Hair follicular keratinocyte (primary cell): Measurements from ENCODE around the gene P2RX3. TPM values are rescaled to one million over a fixed set of nuclear protein-coding genes. Genes with fewer than 3 reads are reported as not detected.

Source experiments
- total RNA-seq: library from RNA; depleted of rRNA; stranded (reverse); fragments of >200 nt; gene quantifications from 2 replicates; pipeline ENCODE4 v1.2.3, GENCODE V29; 2015

P2RX3 gene
- not detected in 2 replicates for total RNA-seq

GRCh38 chr11:57338142-57338541 lies at the start of gene P2RX3:
P2RX3 (plus strand) TSS chr11:57338352; CDS start chr11:57338551, 199 bp downstream.

GRCh38 chr11:57324886-57325734 lies 13.0 kb upstream of the P2RX3 start, which contains the start of gene TNKS1BP1:
TNKS1BP1 (minus strand) TSS chr11:57324952; CDS start chr11:57321885, 3,067 bp downstream.

GRCh38 chr11:57335343-57336110 lies 2.6 kb upstream of the P2RX3 start, which contains the start of gene SSRP1:
SSRP1 (minus strand) TSS chr11:57335892; CDS start chr11:57335121, 771 bp downstream.

GRCh38 chr11:57380975-57381374 lies 42.8 kb downstream of the P2RX3 start, which contains the start of gene PRG3:
PRG3 (minus strand) TSS chr11:57381150; CDS start chr11:57380708, 442 bp downstream.

GRCh38 chr11:57390535-57390934 lies 52.4 kb downstream of the P2RX3 start, which contains the start of gene PRG2:
PRG2 (minus strand) TSS chr11:57390650; CDS start chr11:57389944, 706 bp downstream.

Other genes with a start within 250 kb of the P2RX3 start
- not detected in 2 replicates for gene LRRC55, start 156.4 kb upstream of the P2RX3 start, total RNA-seq
- not detected in 2 replicates for gene APLNR, start 101.1 kb upstream of the P2RX3 start, total RNA-seq
- 109 and 170 TPM in 2 replicates for gene TNKS1BP1, start 13.4 kb upstream of the P2RX3 start, total RNA-seq
- 111 and 192 TPM in 2 replicates for gene SSRP1, start 2.5 kb upstream of the P2RX3 start, total RNA-seq
- not detected in 2 replicates for gene PRG3, start 42.8 kb downstream of the P2RX3 start, total RNA-seq
- 0.08 TPM in 1 of 2 replicates, not detected in the other for gene PRG2, start 52.3 kb downstream of the P2RX3 start, total RNA-seq
- gene SLC43A3, start 88.8 kb downstream of the P2RX3 start, total RNA-seq: 16.5 and 93.8 TPM in 2 replicates
- 0.04 and 0.31 TPM in 2 replicates for gene RTN4RL2, start 122.2 kb downstream of the P2RX3 start, total RNA-seq
- gene SLC43A1, start 177.3 kb downstream of the P2RX3 start, total RNA-seq: 5.7 and 10.0 TPM in 2 replicates
- gene TIMM10, start 192.4 kb downstream of the P2RX3 start, total RNA-seq: 78.7 and 125 TPM in 2 replicates
- not detected in 2 replicates for gene SMTNL1, start 199.2 kb downstream of the P2RX3 start, total RNA-seq
- gene UBE2L6, start 229.3 kb downstream of the P2RX3 start, total RNA-seq: 31.6 and 47.7 TPM in 2 replicates